NB4 (cell line): ENCODE measurements around the gene NDUFA13.
A peak's percentile ranks its signal among the peaks of the same experiment; 100 is the strongest.

Source experiments
- POLR2A ChIP-seq: IDR thresholded peaks from 2 replicates; pipeline ENCODE4 v1.6.1; 2011; ENCODE audit warnings: mild to moderate bottlenecking; ENCODE audit not compliant: insufficient read length; ENCODE audit errors: extremely low read depth
- TF ChIP-seq, protein P1 (sequence below): IDR thresholded peaks from one replicate; pipeline ENCODE4 v1.5.1; 2012; ENCODE audit warnings: low read depth, low read length

DNA sequence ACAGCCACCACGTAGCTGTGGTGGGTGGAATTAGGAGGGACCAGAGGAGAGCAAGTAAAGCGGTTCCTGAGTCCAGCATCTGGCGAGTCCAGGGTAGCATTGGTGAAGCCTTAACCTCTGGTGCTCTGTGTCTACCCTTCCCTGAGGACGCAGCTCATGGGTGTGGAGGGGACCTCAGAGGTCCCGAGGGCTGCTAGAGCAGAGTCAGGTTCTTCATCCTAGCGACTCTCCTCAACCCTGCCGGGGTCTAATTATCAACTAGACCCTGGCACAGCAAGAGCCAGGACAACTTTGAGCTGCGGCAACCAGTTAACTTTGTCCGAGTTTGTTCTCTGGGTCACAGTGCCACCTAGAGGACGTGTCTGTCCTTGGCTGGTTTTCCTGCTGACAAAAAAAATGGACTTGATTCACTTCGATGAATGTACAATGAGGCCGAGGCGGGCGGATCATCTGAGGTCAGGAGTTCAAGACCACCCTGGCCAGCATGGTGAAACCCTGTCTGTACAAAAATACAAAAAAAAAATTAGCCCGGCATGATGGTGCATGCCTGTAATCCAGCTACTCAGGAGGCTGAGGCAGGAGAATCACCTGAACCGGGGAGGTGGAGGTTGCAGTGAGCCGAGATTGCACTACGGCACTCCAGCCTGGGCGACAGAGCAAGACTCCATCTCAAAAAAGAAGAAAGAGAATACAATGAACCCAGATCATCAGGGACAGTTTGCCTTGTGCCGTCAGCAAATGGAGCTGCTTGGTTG, 25.6 kb upstream of the NDUFA13 start:
- TF ChIP-seq, protein P1, sequence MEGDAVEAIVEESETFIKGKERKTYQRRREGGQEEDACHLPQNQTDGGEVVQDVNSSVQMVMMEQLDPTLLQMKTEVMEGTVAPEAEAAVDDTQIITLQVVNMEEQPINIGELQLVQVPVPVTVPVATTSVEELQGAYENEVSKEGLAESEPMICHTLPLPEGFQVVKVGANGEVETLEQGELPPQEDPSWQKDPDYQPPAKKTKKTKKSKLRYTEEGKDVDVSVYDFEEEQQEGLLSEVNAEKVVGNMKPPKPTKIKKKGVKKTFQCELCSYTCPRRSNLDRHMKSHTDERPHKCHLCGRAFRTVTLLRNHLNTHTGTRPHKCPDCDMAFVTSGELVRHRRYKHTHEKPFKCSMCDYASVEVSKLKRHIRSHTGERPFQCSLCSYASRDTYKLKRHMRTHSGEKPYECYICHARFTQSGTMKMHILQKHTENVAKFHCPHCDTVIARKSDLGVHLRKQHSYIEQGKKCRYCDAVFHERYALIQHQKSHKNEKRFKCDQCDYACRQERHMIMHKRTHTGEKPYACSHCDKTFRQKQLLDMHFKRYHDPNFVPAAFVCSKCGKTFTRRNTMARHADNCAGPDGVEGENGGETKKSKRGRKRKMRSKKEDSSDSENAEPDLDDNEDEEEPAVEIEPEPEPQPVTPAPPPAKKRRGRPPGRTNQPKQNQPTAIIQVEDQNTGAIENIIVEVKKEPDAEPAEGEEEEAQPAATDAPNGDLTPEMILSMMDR: peak; percentile 69
- no peak for TF ChIP-seq POLR2A
